Measurements from ENCODE around the gene SLC22A25.

SLC22A25 gene

DNA sequence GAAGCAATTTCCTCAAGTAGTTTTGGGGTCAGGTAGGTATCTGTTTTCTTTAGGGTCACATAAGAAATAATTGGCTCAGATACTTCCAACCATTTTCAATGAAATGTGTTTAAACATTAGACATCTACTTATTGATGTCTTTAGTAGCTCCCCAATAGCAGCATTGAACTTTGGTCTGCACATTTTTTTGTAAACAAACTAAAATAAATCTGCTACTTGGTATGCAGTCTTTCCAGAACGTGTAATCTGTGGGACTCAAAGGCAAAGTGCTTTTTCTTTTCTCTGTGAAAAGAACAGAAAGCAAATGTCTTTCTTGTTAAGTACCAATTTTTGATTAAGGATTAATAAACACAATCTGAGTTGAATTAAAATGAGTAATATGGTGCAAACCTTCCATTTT, 13.6 kb downstream of the SLC22A25 start:
- H3K9me3 ChIP-seq (ENCODE audit: control insufficient read depth in 2 of 2, low read length in 2 of 2), result no peaks in the 10 kb centered on the region
- no peaks in the 10 kb centered on the region for H3K27me3 ChIP-seq (ENCODE audit: control insufficient read depth in 1 of 2, insufficient read depth in 2 of 2, low read length in 2 of 2)
- H3K9ac ChIP-seq (ENCODE audit: low read length in 2 of 2), result no peak overlapping the region
- no peak overlapping the region for H3K4me3 ChIP-seq (ENCODE audit: low read length in 2 of 2)
- no peaks in the 10 kb centered on the region for H3K4me1 ChIP-seq (ENCODE audit: control insufficient read depth, insufficient read depth, low read length)
- H3K36me3 ChIP-seq (ENCODE audit: control insufficient read depth in 2 of 2, insufficient read depth in 2 of 2, low read length in 2 of 2), result no peaks in the 10 kb centered on the region
- no peak overlapping the region for H3K27ac ChIP-seq (ENCODE audit: low read length)

DNA sequence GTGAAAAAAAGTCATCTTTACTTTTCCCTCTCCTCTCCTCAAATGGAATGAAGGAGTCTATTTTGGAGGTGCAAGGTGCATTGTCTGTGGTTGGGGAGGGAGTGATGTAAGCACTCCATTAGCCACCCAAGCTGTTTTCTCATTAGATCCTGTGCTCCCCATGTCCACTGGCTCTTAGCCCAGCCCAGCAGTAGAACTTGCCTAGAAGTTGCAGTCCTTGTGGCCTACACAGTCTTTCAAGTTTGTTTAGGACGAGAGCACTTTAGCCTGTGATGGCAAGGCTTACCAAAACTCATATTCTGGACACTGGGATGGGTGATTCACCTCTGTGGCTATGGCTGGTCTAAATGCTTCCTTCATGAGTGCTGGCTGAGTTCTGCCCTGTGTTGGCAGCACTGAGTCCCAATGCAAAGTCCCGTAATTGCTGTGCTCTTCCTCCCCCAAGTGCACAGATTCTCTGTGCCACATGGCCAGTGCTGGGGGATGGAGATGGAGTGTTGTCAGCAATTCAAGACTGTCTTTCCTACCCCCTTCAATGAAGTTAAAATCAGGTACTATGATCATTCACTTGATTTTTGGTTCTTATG, 15.8 kb downstream of the SLC22A25 start:
- H3K4me3 ChIP-seq (ENCODE audit: low read length in 2 of 2), result no peak overlapping the region
- H3K36me3 ChIP-seq (ENCODE audit: control insufficient read depth in 2 of 2, insufficient read depth in 2 of 2, low read length in 2 of 2), result no peaks in the 10 kb centered on the region
- no peaks in the 10 kb centered on the region for H3K9me3 ChIP-seq (ENCODE audit: control insufficient read depth in 2 of 2, low read length in 2 of 2)
- no peak overlapping the region for H3K27ac ChIP-seq (ENCODE audit: low read length)
- no peak overlapping the region for H3K9ac ChIP-seq (ENCODE audit: low read length in 2 of 2)
- H3K27me3 ChIP-seq (ENCODE audit: control insufficient read depth in 1 of 2, insufficient read depth in 2 of 2, low read length in 2 of 2), result no peaks in the 10 kb centered on the region
- no peaks in the 10 kb centered on the region for H3K4me1 ChIP-seq (ENCODE audit: control insufficient read depth, insufficient read depth, low read length)

DNA sequence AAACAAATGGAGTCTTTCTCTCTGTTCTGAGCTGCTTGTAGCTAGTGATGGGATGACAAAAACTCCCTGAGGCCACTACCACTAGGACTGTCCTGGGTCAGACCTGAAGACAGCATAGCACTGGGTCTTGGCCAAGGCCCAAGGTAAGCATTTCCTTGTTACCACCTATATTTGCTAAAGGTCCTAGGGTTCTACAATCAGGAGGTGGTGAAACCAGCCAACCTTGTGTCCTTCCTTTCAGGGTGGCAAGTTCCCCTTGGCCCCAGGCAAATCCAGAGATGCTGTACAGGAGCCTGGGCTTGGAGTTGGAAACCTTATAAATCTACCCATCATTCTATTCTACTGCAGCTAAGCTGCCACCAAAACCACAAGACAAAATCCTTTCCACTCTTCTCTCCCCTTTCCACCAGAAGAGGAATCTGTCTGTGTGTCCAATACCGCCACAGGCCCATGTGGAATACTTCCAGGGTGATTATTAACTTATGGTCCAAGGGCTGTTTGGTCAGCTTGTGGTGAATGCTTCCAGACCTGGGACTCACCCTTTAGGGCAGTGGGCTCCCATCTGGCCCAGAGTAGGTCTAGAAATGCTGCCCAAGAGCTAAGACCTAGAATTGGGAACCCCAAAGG, 16.8 kb downstream of the SLC22A25 start:
- H3K27ac ChIP-seq (ENCODE audit: low read length), result no peak overlapping the region
- H3K4me1 ChIP-seq (ENCODE audit: control insufficient read depth, insufficient read depth, low read length), result no peaks in the 10 kb centered on the region
- no peaks in the 10 kb centered on the region for H3K36me3 ChIP-seq (ENCODE audit: control insufficient read depth in 2 of 2, insufficient read depth in 2 of 2, low read length in 2 of 2)
- no peak overlapping the region for H3K9ac ChIP-seq (ENCODE audit: low read length in 2 of 2)
- no peak overlapping the region for H3K4me3 ChIP-seq (ENCODE audit: low read length in 2 of 2)
- H3K9me3 ChIP-seq (ENCODE audit: control insufficient read depth in 2 of 2, low read length in 2 of 2), result no peaks in the 10 kb centered on the region
- H3K27me3 ChIP-seq (ENCODE audit: control insufficient read depth in 1 of 2, insufficient read depth in 2 of 2, low read length in 2 of 2), result no peaks in the 10 kb centered on the region

DNA sequence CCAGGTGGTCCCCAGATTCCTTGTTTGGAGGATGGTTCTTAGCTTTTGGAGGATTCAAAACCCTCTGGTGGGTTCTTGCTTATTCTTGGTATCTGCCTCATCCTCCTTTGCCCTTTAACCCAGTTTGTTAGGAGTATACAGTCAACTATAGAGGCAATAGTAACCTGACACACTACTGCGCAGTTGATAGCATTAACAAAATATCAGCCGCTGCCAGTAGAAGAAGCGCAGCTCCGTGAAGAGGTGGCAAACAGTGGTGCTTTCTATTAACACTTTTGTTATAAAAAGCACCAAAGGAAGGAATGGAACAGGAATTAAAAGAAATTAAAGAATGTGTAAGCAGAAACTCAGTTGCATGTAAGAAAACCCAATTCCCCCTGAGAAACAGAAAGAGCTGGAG, 29.3 kb downstream of the SLC22A25 start:
- H3K27ac ChIP-seq (ENCODE audit: low read length), result no peak overlapping the region
- H3K4me1 ChIP-seq (ENCODE audit: control insufficient read depth, insufficient read depth, low read length), result no peaks in the 10 kb centered on the region
- no peaks in the 10 kb centered on the region for H3K36me3 ChIP-seq (ENCODE audit: control insufficient read depth in 2 of 2, insufficient read depth in 2 of 2, low read length in 2 of 2)
- no peaks in the 10 kb centered on the region for H3K9me3 ChIP-seq (ENCODE audit: control insufficient read depth in 2 of 2, low read length in 2 of 2)
- no peaks in the 10 kb centered on the region for H3K27me3 ChIP-seq (ENCODE audit: control insufficient read depth in 1 of 2, insufficient read depth in 2 of 2, low read length in 2 of 2)
- no peak overlapping the region for H3K9ac ChIP-seq (ENCODE audit: low read length in 2 of 2)
- H3K4me3 ChIP-seq (ENCODE audit: low read length in 2 of 2), result no peak overlapping the region

DNA sequence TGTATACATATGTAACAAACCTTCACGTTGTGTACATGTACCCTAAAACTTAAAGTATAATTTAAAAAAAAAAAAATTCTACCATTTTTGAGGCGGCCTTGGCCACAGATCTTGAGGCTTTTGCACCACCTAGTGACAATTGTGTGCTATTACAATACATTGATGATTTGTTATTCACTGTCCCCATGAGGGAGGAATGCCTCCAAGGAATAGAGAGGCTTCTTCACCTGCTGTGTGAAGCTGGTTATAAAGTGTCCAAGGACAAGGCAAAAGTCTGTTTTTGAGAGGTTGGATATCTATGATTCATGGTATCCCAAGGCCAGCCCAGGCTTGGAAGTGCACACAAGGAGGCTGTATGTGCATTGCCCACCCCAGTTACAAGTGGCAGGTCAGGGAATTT, 30.7 kb downstream of the SLC22A25 start:
- no peak overlapping the region for H3K27ac ChIP-seq (ENCODE audit: low read length)
- no peak overlapping the region for H3K9ac ChIP-seq (ENCODE audit: low read length in 2 of 2)
- H3K4me3 ChIP-seq (ENCODE audit: low read length in 2 of 2), result no peak overlapping the region
- no peaks in the 10 kb centered on the region for H3K9me3 ChIP-seq (ENCODE audit: control insufficient read depth in 2 of 2, low read length in 2 of 2)
- H3K36me3 ChIP-seq (ENCODE audit: control insufficient read depth in 2 of 2, insufficient read depth in 2 of 2, low read length in 2 of 2), result no peaks in the 10 kb centered on the region
- H3K4me1 ChIP-seq (ENCODE audit: control insufficient read depth, insufficient read depth, low read length), result no peaks in the 10 kb centered on the region
- peaks cover 0 to 2% of the 10 kb centered on the region in 2 donors for H3K27me3 ChIP-seq (ENCODE audit: control insufficient read depth in 1 of 2, insufficient read depth in 2 of 2, low read length in 2 of 2)

DNA sequence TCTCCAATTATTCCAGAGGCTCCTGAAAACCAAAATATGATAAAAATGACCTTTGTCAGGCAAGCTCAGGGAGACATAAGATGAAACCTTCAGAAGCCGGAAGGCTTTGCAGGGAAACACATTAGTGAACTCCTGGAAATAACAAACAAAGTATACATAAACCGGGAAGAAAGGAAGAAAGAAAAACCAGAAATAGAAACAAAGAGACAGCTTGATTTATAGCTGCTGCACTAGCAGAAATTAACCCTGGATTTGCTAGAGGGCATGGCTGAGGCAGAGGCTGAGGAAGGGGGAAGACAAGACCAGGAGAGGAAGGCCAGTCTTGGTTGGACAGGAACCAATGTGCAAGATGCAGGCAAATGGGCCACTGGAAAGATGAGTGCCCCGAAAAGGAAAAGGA, 33.3 kb downstream of the SLC22A25 start:
- Histone ChIP-seq H3K27ac (ENCODE audit: low read length) (no peak overlapping the region), H3K36me3 (ENCODE audit: control insufficient read depth in 2 of 2, insufficient read depth in 2 of 2, low read length in 2 of 2) (no peaks in the 10 kb centered on the region), H3K27me3 (ENCODE audit: control insufficient read depth in 1 of 2, insufficient read depth in 2 of 2, low read length in 2 of 2) (peaks cover 0 to 2% of the 10 kb centered on the region in 2 donors), H3K9me3 (ENCODE audit: control insufficient read depth in 2 of 2, low read length in 2 of 2) (no peaks in the 10 kb centered on the region), H3K4me3 (ENCODE audit: low read length in 2 of 2) (no peak overlapping the region), H3K4me1 (ENCODE audit: control insufficient read depth, insufficient read depth, low read length) (no peaks in the 10 kb centered on the region), H3K9ac (ENCODE audit: low read length in 2 of 2) (no peak overlapping the region)
